Upper lobe of left lung (tissue), 6 donors: ENCODE results near the gene NUMA1. TPM values are rescaled to one million over a fixed set of nuclear protein-coding genes. Genes with fewer than 3 reads are reported as not detected.

ENCODE experiments used
- ATAC-seq, 2 donors: fragments of 200-7000 bp; cut with Tn5 transposase; one replicate each; pipeline ENCODE4 v1.9.1; 2022; ENCODE audit warnings: mild to moderate bottlenecking in 2 of 2, moderate library complexity in 2 of 2; ENCODE audit not compliant: low FRiP score in 2 of 2
- DNase-seq, 2 donors: peaks; one replicate each; pipeline ENCODE4 v3.0.0-alpha.2; 2019 to 2020
- H3K27ac ChIP-seq, 4 donors: fragments of 200-600 bp; sonication (generic); one replicate each; pipeline ENCODE4 v1.5.1; 2016 to 2019
- H3K27me3 ChIP-seq, 4 donors: fragments of 200-600 bp; sonication (generic); one replicate each; pipeline ENCODE4 v1.5.1; 2017 to 2019
- H3K36me3 ChIP-seq, 4 donors: fragments of 200-600 bp; sonication (generic); one replicate each; pipeline ENCODE4 v1.5.1; 2016 to 2019
- H3K4me1 ChIP-seq, 4 donors: fragments of 200-600 bp; sonication (generic); one replicate each; pipeline ENCODE4 v1.5.1; 2018 to 2019
- H3K4me3 ChIP-seq, 4 donors: fragments of 200-600 bp; sonication (generic); one replicate each; pipeline ENCODE4 v1.5.1; 2017 to 2019; ENCODE audit warnings: mild to moderate bottlenecking in 2 of 4, moderate library complexity in 1 of 4
- H3K9me3 ChIP-seq, 4 donors: fragments of 200-600 bp; sonication (generic); one replicate each; pipeline ENCODE4 v1.5.1; 2018 to 2019
- EP300 ChIP-seq, 4 donors: sonication (generic); formaldehyde crosslinking; IDR thresholded peaks; one replicate each; pipeline ENCODE4 v1.5.1; 2017; ENCODE audit warnings: antibody characterized with exemption in 4 of 4, control low read depth in 2 of 4
- POLR2A ChIP-seq, 4 donors: fragments of 450-650 bp; IDR thresholded peaks; one replicate each; pipeline ENCODE4 v1.5.1; 2016 to 2017; ENCODE audit warnings: antibody characterized with exemption in 4 of 4, mild to moderate bottlenecking in 2 of 4
- POLR2AphosphoS5 ChIP-seq, 2 donors: sonication (generic); formaldehyde crosslinking; IDR thresholded peaks; one replicate each; pipeline ENCODE4 v1.5.1; 2017; ENCODE audit warnings: antibody characterized with exemption in 2 of 2
- WGBS, 2 donors: methylation state at CpG; one replicate each; pipeline ENCODE4 v1.1.5; 2017 to 2018; 5-methylcytosine and 5-hydroxymethylcytosine counted together
- total RNA-seq, 6 donors: library from RNA; depleted of rRNA in 4 of 6; stranded (reverse); fragments of >200 nt in 4 of 6; gene quantifications; one replicate each; pipeline versions ENCODE4 v1.1.0 to v1.2.1, GENCODE V29; 2016 to 2021
- TF ChIP-seq, protein P1 (sequence below), 6 experiments: fragments of 450-650 bp in 4 of 6; fragments of 200-600 bp in 2 of 6; sonication (generic) in 2 of 6; IDR thresholded peaks; one replicate each; pipeline ENCODE4 v1.5.1; 2016 to 2019; ENCODE audit warnings: antibody characterized with exemption in 6 of 6
- donor health status: DM: no; HTN: no; CAD: no; lungs with moderate emphysema.
- donor health status: DM: no; HTN: yes; CAD: no; lungs with severe emphysema.

NUMA1 gene
- total RNA-seq, 6 donors from 2014 or later = 185 to 666 (median 241) TPM

DNA sequence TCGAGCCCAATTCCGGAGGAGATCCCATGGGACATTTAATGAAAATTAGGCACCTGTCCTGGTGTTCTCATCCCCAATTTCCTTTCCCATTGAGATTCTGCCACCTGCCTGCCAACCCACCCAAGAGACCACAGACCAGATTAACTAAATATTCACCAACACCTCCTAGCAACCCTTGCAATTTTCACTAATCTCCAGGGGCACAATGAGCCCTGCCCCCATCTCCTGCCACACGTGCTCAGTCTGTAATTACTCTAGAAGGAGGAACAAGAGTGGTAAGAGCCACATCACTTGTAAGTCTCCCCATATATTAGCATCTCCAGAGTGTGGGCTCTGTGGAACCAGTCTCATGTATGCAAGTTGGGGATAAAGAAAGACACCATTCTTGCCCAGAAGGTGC lies 43.7 kb downstream of the NUMA1 start:
- H3K4me3 ChIP-seq = no peak overlapping the region
- H3K36me3 ChIP-seq = peaks cover 0 to 36% (median 28%) of the 10 kb centered on the region in 4 donors
- peaks cover 34 to 66% (median 48%) of the 10 kb centered on the region in 4 donors for H3K4me1 ChIP-seq
- TF ChIP-seq EP300 (IDR thresholded peaks at IDR 0.05) (no peak), POLR2A (IDR thresholded peaks at IDR 0.05) (no peak), POLR2AphosphoS5 (IDR thresholded peaks at IDR 0.05) (no peak)
- TF ChIP-seq, protein P1, sequence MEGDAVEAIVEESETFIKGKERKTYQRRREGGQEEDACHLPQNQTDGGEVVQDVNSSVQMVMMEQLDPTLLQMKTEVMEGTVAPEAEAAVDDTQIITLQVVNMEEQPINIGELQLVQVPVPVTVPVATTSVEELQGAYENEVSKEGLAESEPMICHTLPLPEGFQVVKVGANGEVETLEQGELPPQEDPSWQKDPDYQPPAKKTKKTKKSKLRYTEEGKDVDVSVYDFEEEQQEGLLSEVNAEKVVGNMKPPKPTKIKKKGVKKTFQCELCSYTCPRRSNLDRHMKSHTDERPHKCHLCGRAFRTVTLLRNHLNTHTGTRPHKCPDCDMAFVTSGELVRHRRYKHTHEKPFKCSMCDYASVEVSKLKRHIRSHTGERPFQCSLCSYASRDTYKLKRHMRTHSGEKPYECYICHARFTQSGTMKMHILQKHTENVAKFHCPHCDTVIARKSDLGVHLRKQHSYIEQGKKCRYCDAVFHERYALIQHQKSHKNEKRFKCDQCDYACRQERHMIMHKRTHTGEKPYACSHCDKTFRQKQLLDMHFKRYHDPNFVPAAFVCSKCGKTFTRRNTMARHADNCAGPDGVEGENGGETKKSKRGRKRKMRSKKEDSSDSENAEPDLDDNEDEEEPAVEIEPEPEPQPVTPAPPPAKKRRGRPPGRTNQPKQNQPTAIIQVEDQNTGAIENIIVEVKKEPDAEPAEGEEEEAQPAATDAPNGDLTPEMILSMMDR (IDR thresholded peaks at IDR 0.05) = no peak
- ATAC-seq = no peak
- WGBS, 2 donors = 60 to 63% methylated on average over 3 of the region's 3 CpGs
- no peak for DNase-seq
- peak overlapping the region in 2 of 4 donors; percentile 13 to 40 for H3K27ac ChIP-seq
- no peaks in the 10 kb centered on the region for H3K27me3 ChIP-seq
- no peaks in the 10 kb centered on the region for H3K9me3 ChIP-seq

DNA sequence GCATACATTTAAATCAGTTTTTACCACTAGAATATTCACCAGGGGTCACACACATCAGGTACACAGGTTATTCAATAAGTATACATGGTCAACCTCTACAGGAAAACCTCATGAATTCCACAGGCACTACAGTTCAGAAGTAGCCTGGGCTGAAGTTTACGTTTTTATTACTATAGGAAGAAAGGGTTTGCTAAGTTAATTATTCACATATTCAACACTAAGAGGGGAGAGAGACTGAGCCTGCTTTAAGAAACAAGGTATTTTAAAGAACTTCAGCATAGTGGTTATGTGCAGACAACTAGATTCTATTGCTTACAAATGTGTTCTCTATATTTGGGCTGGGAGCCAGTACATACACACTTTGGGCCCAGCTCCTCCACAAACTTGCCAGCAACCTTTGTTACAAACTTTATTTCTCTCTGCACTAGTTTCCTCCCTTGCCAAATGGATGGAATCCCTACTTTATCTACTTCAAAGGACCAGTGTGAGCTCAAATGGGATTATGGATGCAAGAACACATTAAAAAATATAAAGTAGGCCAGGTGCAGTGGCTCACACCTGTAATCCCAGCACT lies 49.8 kb downstream of the NUMA1 start:
- Histone ChIP-seq H3K4me1 (peaks cover 17 to 48% (median 34%) of the 10 kb centered on the region in 4 donors), H3K27me3 (no peaks in the 10 kb centered on the region), H3K4me3 (no peak overlapping the region), H3K9me3 (no peaks in the 10 kb centered on the region), H3K36me3 (peaks cover 4 to 93% (median 53%) of the 10 kb centered on the region in 4 donors), H3K27ac (peak overlapping the region in 2 of 4 donors; percentile 34 to 37)
- 29 to 36% methylated on average over 1 of the region's 1 CpG for WGBS, 2 donors
- no peak for ATAC-seq
- no peak for DNase-seq
- TF ChIP-seq POLR2A (IDR thresholded peaks at IDR 0.05) = no peak
- TF ChIP-seq, protein P1 (IDR thresholded peaks at IDR 0.05) = no peak
- TF ChIP-seq POLR2AphosphoS5 (IDR thresholded peaks at IDR 0.05) = no peak
- no peak for TF ChIP-seq EP300 (IDR thresholded peaks at IDR 0.05)

DNA sequence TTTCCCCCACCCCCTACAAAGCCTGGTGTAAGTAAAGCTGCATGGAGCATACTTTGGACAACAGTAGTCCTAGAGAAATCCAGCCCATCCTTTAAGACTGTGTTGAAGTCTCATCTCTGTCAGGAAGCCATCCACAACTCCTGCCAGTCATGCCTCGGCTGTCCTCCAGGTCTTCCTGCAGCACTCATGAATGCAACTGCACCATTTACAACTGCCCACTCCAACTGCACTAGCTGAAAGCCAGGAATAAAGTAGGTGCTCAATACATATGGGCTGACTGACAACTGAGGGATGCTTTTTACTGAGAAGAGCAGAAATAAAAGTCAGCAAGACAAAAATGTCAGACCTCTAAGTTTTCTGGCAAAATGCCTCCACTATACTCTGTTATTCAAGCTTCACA lies 54.3 kb downstream of the NUMA1 start:
- DNase-seq = no peak

DNA sequence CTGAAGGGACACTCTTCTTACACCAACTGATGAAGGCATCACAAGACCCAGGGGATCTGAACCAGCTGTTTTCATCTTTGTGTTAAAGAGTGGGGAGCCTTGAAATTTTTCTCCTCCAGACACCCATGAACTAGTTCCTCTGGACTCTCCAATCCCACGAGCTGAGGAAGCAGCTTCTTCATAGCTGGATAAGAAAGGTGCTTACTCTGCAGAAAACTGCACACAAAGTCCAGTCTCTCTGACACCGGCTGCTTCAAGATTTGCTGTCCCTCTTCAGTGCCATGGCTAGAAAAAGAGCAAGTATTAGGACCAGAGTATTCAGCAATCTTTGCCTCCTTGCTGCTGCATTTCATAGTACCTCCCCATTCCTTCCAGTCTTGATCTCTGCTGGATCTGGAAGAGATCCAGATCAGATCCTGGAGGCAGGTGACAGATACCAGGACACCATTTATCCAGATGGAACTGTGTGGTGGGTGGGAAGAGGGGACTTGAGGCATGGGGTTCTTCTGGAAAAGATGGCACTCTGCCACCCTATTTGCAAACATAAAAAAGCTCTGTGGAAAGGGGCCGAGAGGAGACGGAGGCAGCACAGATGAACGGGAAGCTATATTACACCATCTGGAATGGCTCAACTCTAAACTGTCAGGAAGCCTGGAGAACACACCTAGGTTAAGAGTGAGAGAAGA lies 56.1 kb downstream of the NUMA1 start:
- Histone ChIP-seq H3K27ac (peak overlapping the region in 1 of 4 donors; percentile 53), H3K4me1 (peaks cover 4 to 37% (median 23%) of the 10 kb centered on the region in 4 donors), H3K9me3 (no peaks in the 10 kb centered on the region), H3K4me3 (no peak overlapping the region), H3K36me3 (peaks cover 44 to 93% (median 78%) of the 10 kb centered on the region in 4 donors), H3K27me3 (no peaks in the 10 kb centered on the region)
- DNase-seq (no peak), ATAC-seq (no peak)
- TF ChIP-seq POLR2AphosphoS5 (IDR thresholded peaks at IDR 0.05) (no peak), EP300 (IDR thresholded peaks at IDR 0.05) (no peak), POLR2A (IDR thresholded peaks at IDR 0.05) (no peak)
- TF ChIP-seq, protein P1 (IDR thresholded peaks at IDR 0.05) = no peak
- 41 to 42% methylated on average over 3 to 5 of the region's 5 CpGs for WGBS, 2 donors

More for the DNA sequence above, 54.3 kb downstream of the NUMA1 start:
- Histone ChIP-seq H3K4me1 (peaks cover 9 to 49% (median 32%) of the 10 kb centered on the region in 4 donors), H3K27me3 (no peaks in the 10 kb centered on the region), H3K9me3 (no peaks in the 10 kb centered on the region), H3K4me3 (no peak overlapping the region), H3K27ac (peak overlapping the region in 1 of 4 donors; percentile 59), H3K36me3 (peaks cover 27 to 91% (median 64%) of the 10 kb centered on the region in 4 donors)
- ATAC-seq = no peak
- TF ChIP-seq, protein P1 (IDR thresholded peaks at IDR 0.05) = no peak
- no peak for TF ChIP-seq POLR2AphosphoS5 (IDR thresholded peaks at IDR 0.05)
- no peak for TF ChIP-seq POLR2A (IDR thresholded peaks at IDR 0.05)
- no peak for TF ChIP-seq EP300 (IDR thresholded peaks at IDR 0.05)
- 50 to 60% methylated on average over 1 of the region's 1 CpG for WGBS, 2 donors
